GM21717 (cell line): ENCODE data around the gene NECAB3.
A peak's percentile ranks its signal among the peaks of the same experiment; 100 is the strongest.
"Not testable (repeated sequence)": the region's sequence is repeated elsewhere in the genome, so short reads cannot be mapped to it uniquely, and the experiment has no call there.

Source experiments
- ATAC-seq: cut with Tn5 transposase; IDR thresholded peaks from one replicate; pipeline ENCODE4 v1.9.1; 2021; ENCODE audit warnings: mild to moderate bottlenecking, moderate library complexity; ENCODE audit not compliant: unreplicated experiment

The NECAB3 gene

DNA sequence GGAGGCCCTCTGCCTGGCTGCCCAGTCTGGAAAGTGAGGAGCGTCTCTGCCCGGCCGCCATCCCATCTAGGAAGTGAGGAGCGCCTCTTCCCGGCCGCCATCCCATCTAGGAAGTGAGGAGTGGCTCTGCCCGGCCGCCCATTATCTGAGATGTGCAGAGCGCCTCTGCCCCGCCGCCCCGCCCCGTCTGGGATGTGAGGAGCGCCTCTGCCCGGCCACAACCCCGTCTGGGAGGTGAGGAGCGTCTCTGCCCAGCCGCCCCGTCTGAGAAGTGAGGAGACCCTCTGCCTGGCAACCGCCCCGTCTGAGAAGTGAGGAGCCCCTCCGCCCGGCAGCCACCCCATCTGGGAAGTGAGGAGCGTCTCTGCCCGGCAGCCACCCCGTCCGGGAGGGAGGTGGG lies 24.7 kb upstream of the NECAB3 start:
- not testable (repeated sequence) for ATAC-seq

DNA sequence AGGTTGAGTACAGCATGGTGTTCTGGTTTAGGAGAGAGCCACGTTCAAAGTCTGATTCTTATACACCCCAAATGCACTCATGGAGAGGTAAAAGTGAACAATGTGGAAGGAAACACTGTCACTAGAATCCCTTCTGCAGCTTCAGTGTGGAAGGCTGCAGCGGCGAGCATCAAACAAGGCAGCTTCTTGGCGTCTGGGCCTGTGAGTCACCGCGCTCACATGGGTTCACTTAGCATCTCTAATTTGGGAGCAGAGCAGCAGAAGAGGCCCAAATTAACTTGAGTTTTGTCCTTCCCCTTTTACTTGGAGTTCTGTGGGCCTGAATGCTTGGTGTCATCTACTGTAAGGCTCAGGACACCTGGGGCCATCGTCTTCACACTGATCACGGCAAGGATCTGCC lies 22.9 kb upstream of the NECAB3 start:
- no peak for ATAC-seq

DNA sequence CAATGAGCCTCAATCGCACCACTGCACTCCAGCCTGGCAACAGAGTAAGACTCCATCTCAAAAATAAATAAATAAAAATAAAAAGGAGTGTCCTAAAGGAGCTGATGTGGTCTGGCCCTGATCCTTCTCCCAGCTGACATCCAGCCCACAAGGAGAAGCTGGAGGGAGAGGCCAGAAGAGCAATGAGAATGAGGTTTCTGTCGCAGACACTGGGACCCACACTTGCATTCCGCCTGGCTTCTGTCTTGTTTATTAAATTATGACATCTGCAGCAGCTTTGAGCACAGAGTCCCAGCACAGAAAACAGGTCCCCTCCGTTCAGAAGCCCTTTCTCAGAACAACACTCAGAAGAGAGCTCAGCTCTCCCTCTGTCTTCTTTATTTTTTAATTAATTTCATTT lies 22.2 kb upstream of the NECAB3 start:
- no peak for ATAC-seq

- no peak for ATAC-seq
Measured at GRCh38 chr20:33694639-33695012, 20.4 kb upstream of the NECAB3 start.

DNA sequence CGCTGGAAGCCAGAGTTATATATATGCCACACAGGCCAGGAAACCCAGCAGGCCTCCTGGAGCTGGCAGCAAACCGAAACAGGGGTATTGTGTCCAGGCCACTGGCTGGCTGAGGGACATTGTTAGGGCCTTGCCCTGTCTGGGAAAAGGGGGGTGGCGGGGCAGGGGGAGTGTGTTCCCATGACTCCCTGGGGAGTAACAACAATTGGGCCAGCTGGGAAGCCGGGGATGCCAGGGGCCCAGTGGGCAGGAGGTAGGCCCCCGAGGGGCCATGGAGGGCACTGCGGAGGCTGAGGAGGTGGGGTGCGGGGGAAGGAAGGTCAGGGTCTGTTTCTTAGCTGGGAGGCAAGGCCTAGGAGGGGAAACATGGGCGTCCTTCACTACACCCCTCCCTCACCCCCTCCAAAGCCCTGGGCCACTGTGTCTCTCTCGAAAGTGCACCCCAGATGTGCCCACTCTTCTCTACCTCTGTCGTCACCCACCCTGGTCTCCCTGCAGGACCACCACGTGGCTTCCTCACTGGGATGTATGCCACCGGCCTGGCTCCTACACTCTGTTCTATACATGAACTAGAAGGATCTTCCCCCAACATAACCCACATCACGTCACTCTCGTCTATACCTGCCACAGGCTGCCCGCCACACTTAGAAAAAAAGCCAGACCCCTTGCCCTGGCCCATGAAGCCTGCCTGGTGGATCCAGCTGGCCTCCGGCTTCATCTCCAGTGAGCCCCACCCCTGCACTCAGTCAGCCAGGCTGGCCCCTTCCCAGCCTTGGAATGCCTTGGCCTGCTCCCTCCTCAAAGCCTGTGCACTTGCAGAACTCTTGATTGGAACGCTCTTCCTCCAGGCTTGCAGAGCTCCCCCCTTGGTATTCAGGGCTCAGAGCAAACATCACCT lies 19.8 kb upstream of the NECAB3 start:
- ATAC-seq = no peak

DNA sequence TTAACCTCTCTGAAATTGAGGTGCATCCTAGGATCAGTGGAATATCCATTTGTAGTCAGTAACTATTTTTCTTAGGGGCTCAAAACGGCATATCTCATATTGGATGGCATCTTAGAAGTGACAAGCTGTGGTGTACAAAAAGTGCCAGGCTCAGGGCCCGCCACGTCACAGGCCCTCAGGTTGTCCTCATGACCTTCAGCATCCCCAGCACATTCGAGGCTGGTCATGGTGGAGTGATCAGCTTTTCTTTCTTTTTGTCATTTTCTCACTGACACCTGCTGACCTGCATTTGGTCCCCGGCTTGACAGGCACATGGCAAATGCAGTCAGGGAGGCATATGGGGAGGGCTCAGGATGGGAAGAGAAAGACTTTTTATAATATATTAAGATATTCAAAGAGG lies 19.1 kb upstream of the NECAB3 start:
- no peak for ATAC-seq

GRCh38 chr20:33689973-33690372 lies 15.7 kb upstream of the NECAB3 start:
- ATAC-seq = no peak

GRCh38 chr20:33689493-33689892 lies 15.3 kb upstream of the NECAB3 start:
- no peak for ATAC-seq

- no peak for ATAC-seq
Measured at GRCh38 chr20:33688938-33689424, 14.8 kb upstream of the NECAB3 start.

DNA sequence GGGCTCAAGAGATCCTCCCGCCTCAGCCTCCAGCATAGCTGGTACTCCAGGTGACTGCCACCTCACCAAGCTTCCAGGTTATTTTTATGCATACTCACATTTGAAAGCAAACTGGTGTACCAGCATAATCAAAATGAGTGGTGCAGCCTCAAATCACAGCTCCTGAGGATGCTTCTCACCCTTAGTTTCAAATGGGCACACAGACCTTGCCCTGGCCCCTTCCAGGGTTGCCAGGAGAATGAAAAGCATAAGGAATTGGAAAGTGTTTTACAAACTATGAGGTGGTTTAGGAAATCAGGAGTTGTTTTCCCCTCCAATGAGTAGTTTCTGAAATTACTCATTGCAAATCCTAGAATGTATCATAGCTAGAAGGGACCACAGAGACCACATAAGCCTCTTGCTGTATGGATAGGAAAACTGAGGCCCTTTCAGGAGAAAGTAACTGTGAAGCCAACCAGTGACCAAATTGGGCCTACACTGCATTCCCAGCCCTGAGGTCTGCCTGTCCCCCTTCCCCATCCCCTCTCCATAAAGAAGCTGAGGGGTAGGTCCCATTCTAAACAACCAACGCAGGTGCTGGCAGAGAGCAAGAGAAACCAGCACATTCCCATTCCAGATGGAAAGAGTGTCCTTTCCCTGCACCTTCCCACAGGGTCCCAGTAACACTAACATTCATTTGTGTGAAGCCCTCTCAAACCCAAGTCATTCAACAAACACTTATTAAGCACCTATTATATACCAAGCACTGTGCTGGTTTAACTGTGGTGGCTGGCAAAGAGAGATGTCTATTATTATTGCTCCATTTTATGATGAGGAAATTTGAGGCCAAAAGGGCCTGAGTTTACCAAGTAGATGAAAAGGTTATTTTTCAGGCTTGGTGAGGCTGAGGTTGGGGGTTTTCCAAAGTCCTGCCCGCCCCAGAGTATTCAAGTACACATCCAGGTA lies 14.0 kb upstream of the NECAB3 start:
- no peak for ATAC-seq

- no peak for ATAC-seq
Measured at GRCh38 chr20:33687370-33687915, 13.2 kb upstream of the NECAB3 start.

GRCh38 chr20:33686984-33687366 lies 12.7 kb upstream of the NECAB3 start:
- ATAC-seq = no peak

GRCh38 chr20:33686100-33686983 lies 12.1 kb upstream of the NECAB3 start, which contains the start of gene E2F1:
Gene E2F1, minus strand, starts transcription at chr20:33686385. Its CDS starts 121 bp downstream, at chr20:33686264.
- ATAC-seq = peak; percentile 72

- peak; percentile 34 for ATAC-seq
Measured at GRCh38 chr20:33685328-33686099, 11.3 kb upstream of the NECAB3 start.

DNA sequence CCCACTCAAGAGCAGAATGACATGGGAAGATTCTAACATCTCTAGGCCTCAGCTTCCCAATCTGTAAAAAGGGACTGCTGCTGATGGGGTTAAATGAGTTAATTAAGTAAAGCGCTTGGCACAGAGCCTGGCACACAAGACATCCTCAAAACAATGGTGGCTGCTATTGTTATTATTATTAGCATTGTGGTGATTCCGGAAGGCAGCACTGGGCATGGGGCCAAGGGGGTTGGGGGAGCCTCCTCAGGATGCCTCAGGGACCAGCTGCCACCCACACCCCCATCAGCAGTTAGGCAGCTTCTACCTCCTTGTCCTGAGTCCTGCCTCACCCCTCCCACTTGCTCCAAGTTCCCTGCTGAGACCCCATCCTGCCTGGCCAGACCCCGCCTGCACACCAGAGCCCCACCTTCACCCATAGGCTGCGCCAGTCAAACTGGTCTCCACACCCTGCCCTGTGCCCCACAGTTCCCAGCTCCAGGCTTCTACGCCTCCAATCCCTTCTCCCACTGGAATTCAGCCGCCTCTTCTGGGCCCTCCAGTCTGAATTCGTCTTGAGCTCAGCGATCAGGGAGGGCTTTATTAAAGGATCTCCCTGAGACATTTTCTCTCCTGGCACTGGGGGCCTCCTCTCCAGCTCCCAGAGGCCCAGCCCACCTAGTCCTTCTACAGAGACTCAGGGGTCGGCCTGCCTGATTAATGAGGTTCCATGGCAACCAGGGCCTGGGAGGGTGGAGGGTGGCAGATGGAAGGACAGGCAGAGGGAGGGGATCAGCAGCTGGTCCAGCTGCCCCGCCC lies 10.5 kb upstream of the NECAB3 start:
- ATAC-seq = no peak

- ATAC-seq = no peak
Measured at GRCh38 chr20:33681728-33682353, 7.6 kb upstream of the NECAB3 start.

- no peak for ATAC-seq
Measured at GRCh38 chr20:33681288-33681687, 7.1 kb upstream of the NECAB3 start.

DNA sequence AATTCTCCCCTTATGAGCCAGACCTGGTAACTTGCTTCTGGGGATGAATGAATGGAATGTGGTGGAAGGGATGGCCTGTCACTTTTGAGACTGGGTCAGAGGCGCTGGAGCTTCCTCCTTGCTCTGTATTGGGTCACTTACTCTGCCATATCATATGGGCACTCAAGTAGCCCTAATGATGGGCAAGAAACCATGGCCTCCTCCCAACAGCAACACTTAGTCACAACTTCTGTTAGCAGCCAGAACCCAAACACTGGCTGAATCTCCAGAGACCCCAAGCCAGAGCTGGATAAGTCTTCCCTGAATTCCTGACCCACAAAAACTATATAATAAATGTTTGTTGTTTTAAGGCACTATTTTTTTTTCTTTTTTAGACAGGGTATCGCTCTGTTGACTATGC lies 6.5 kb upstream of the NECAB3 start:
- ATAC-seq = no peak
